ENCODE results near the gene HEBP1. TPM values are rescaled to one million over a fixed set of nuclear protein-coding genes. Genes with fewer than 3 reads are reported as not detected.

The HEBP1 gene
- total RNA-seq, 1 donor from 2014 or later: 23.3 TPM

- DNase-seq: peak; percentile 90
Measured at GRCh38 chr12:13023811-13024530, 23.9 kb upstream of the HEBP1 start.

GRCh38 chr12:13022851-13023271 is 22.8 kb upstream of the HEBP1 start:
- no peak for DNase-seq

GRCh38 chr12:13011098-13011497 is 11.0 kb upstream of the HEBP1 start:
- no peak for DNase-seq

GRCh38 chr12:13008741-13009380 is 8.8 kb upstream of the HEBP1 start:
- DNase-seq: no peak

- no peak for DNase-seq
Measured at GRCh38 chr12:13007496-13008233, 7.6 kb upstream of the HEBP1 start.

GRCh38 chr12:13005649-13006048 is 5.6 kb upstream of the HEBP1 start:
- DNase-seq: no peak

GRCh38 chr12:13004986-13005385 is 4.9 kb upstream of the HEBP1 start:
- DNase-seq: no peak

GRCh38 chr12:13004361-13004760 is 4.3 kb upstream of the HEBP1 start:
- no peak for DNase-seq

GRCh38 chr12:13002301-13003097 is 2.4 kb upstream of the HEBP1 start:
- DNase-seq: no peak

- no peak for DNase-seq
Measured at GRCh38 chr12:13001775-13002040, 1.6 kb upstream of the HEBP1 start.

GRCh38 chr12:13000925-13001774 is 1.1 kb upstream of the HEBP1 start:
- DNase-seq: peak; percentile 74

GRCh38 chr12:13000616-13000924 is 505 bp upstream of the HEBP1 start:
- peak; percentile 43 for DNase-seq

GRCh38 chr12:12999271-12999958 is 650 bp downstream of the HEBP1 start:
- DNase-seq: peak; percentile 32

GRCh38 chr12:12998248-12998647 is 1.8 kb downstream of the HEBP1 start:
- no peak for DNase-seq

GRCh38 chr12:12997734-12998133 is 2.3 kb downstream of the HEBP1 start:
- DNase-seq: no peak

- no peak for DNase-seq
Measured at GRCh38 chr12:12997156-12997555, 2.9 kb downstream of the HEBP1 start.

- no peak for DNase-seq
Measured at GRCh38 chr12:12996209-12996608, 3.9 kb downstream of the HEBP1 start.

- no peak for DNase-seq
Measured at GRCh38 chr12:12995088-12995487, 5.0 kb downstream of the HEBP1 start.

- DNase-seq: no peak
Measured at GRCh38 chr12:12993367-12993766, 6.7 kb downstream of the HEBP1 start.

GRCh38 chr12:12992418-12993130 is 7.5 kb downstream of the HEBP1 start:
- peak; percentile 72 for DNase-seq

Measured in dermis blood vessel endothelial cell (primary cell).